HG02885 (cell line): ENCODE measurements around the gene PGAM1.
A peak's percentile ranks its signal among the peaks of the same experiment; 100 is the strongest.
"Not testable (repeated sequence)": the region's sequence is repeated elsewhere in the genome, so short reads cannot be mapped to it uniquely, and the experiment has no call there.

Source experiments
- ATAC-seq: cut with Tn5 transposase; IDR thresholded peaks from one replicate; pipeline ENCODE4 v1.9.1; 2021; ENCODE audit warnings: mild to moderate bottlenecking; ENCODE audit not compliant: unreplicated experiment, poor library complexity

The PGAM1 gene

GRCh38 chr10:97425964-97426775, at the start of gene PGAM1:
TSS of gene PGAM1 (plus strand) at chr10:97426191. CDS start at chr10:97426308, 117 bp downstream.
- ATAC-seq, result peak; percentile 82

GRCh38 chr10:97376413-97376812, 49.6 kb upstream of the PGAM1 start:
- ATAC-seq, result no peak

- ATAC-seq, result no peak
These were observed 46.8 kb upstream of the PGAM1 start for GRCh38 chr10:97378933-97379921.

- no peak for ATAC-seq
These were observed 45.5 kb upstream of the PGAM1 start for GRCh38 chr10:97380516-97380915.

- no peak for ATAC-seq
These were observed 44.4 kb upstream of the PGAM1 start for GRCh38 chr10:97381626-97382025.

- ATAC-seq, result no peak
These were observed 42.8 kb upstream of the PGAM1 start for GRCh38 chr10:97383159-97383558.

GRCh38 chr10:97384156-97384555, 41.8 kb upstream of the PGAM1 start:
- no peak for ATAC-seq

- no peak for ATAC-seq
These were observed 41.4 kb upstream of the PGAM1 start for GRCh38 chr10:97384641-97385040.

- ATAC-seq, result no peak
These were observed 40.4 kb upstream of the PGAM1 start for GRCh38 chr10:97385565-97385964.

- ATAC-seq, result no peak
These were observed 37.8 kb upstream of the PGAM1 start for GRCh38 chr10:97388152-97388551.

GRCh38 chr10:97390091-97390490, 35.9 kb upstream of the PGAM1 start:
- no peak for ATAC-seq

GRCh38 chr10:97393034-97393573, 32.9 kb upstream of the PGAM1 start:
- no peak for ATAC-seq

GRCh38 chr10:97396056-97396455, 29.9 kb upstream of the PGAM1 start:
- no peak for ATAC-seq

- ATAC-seq, result peak; percentile 44
These were observed 26.0 kb upstream of the PGAM1 start for GRCh38 chr10:97399843-97400545.

- peak; percentile 95 for ATAC-seq
These were observed 25.1 kb upstream of the PGAM1 start, which contains the start of gene RRP12 for GRCh38 chr10:97400665-97401454. TSS of gene RRP12 (minus strand) at chr10:97401340. CDS start at chr10:97401231, 109 bp downstream.

- ATAC-seq, result no peak
These were observed 24.5 kb upstream of the PGAM1 start for GRCh38 chr10:97401455-97401919.

GRCh38 chr10:97404044-97404443, 21.9 kb upstream of the PGAM1 start:
- ATAC-seq, result no peak

- ATAC-seq, result no peak
These were observed 19.9 kb upstream of the PGAM1 start for GRCh38 chr10:97406064-97406463.

- not testable (repeated sequence) for ATAC-seq
These were observed 19.5 kb upstream of the PGAM1 start for GRCh38 chr10:97406483-97406882.
